HG03060 (cell line): ENCODE measurements around the gene C2CD3.

Experiments
- ATAC-seq: cut with Tn5 transposase; IDR thresholded peaks from one replicate; pipeline ENCODE4 v1.9.1; 2021; ENCODE audit warnings: low read depth, moderate number of reproducible peaks; ENCODE audit not compliant: unreplicated experiment

C2CD3 gene

DNA sequence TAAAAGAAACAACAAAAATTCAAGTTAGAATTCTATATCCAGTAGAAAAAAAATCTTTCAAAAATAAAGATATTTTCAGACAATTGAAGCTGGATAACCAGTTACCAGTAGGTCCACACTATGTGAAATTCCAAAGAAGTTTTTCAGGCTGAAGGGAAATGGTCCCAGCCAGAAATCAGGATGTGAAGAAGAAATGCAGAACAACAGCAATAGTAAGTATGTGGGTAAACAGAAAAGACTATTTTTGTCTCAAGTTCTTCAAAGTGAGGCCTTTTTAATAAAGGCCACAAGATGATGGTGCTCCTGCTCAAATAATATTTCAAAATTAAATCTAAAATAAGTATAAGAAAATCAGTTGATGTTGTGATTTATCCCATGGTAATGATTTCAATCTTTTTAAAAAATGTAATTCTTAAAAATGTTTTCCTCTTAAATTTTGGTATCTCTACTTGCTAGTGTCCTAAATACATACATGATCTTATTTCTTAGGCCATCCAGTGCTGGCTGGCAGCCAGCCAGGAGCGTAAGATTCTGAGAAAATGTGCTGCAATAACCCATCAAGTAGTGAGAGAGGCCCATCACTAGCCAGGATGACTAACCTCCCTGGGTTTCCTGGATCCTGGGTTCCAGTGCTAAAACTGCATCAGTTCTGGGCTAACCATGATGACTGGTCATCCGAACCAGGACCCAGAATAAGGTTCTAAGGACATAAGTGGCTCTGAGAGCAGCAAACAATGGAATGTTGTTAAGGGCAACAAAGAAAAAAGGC lies 146.4 kb downstream of the C2CD3 start:
- no peak for ATAC-seq

- ATAC-seq, result no peak
These were observed 147.5 kb downstream of the C2CD3 start for GRCh38 chr11:74023276-74023675.

GRCh38 chr11:74022546-74022945 lies 148.3 kb downstream of the C2CD3 start:
- ATAC-seq, result no peak

DNA sequence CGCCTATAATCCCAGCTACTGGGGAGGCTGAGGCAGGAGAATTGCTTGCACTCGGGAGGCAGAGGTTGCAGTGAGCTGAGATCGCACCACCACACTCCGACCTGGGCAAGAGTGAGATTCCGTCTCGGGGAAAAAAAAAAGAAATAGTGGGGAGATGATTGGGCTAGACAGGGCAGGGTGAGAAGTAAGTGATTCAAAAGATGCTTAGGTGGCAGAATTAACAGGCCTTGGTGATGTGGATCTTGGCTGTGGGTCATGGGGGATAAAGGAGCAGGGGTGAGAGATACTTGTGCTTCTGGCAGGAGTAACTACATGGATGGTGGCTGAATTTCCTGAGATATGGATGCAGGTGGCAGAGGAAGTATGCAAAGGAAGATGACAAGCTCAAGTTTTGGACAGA lies 148.8 kb downstream of the C2CD3 start:
- no peak for ATAC-seq

DNA sequence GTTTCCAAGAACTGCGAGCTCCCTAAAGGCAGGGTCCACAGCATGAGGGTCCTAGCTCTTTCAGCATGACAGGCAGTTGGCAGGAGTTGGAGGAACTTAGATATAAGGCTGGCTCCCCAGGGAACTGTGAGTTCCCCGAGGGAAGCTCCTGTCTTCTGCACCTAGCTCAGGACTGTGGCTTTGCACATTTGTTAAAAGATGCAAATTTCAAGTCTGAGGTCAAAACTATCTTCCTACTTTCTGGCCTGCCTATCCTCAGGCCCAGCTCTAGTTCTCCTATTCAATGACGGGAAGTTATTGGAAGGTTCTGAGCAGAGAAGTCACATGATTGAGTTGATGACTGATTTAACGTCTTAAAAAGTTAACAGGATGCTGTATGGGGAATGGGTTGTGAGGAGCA lies 150.3 kb downstream of the C2CD3 start:
- peak; percentile 57 for ATAC-seq

- no peak for ATAC-seq
These were observed 150.9 kb downstream of the C2CD3 start for GRCh38 chr11:74019860-74020259.

- no peak for ATAC-seq
These were observed 151.6 kb downstream of the C2CD3 start for GRCh38 chr11:74019104-74019738.

GRCh38 chr11:74018331-74019005 lies 152.3 kb downstream of the C2CD3 start:
- no peak for ATAC-seq

DNA sequence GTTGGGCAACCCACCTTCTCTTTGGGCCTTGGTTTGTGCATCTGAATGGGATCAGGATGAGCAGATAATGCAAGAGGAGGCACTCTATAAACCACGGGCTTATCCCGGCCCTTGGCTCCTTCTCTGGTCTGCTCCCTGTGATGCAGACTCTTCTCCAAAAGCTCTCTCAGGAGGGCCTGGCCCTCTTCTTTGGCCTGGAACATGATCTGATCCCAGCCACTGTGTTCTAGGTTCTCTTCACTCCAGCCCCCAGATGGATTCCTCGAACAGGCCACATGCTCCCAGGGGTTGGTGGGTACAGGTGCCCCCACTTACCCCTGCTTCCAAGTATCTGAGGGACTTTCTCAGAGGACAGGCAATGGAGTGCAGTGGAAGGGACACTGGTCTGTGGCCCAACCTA lies 153.2 kb downstream of the C2CD3 start:
- no peak for ATAC-seq

DNA sequence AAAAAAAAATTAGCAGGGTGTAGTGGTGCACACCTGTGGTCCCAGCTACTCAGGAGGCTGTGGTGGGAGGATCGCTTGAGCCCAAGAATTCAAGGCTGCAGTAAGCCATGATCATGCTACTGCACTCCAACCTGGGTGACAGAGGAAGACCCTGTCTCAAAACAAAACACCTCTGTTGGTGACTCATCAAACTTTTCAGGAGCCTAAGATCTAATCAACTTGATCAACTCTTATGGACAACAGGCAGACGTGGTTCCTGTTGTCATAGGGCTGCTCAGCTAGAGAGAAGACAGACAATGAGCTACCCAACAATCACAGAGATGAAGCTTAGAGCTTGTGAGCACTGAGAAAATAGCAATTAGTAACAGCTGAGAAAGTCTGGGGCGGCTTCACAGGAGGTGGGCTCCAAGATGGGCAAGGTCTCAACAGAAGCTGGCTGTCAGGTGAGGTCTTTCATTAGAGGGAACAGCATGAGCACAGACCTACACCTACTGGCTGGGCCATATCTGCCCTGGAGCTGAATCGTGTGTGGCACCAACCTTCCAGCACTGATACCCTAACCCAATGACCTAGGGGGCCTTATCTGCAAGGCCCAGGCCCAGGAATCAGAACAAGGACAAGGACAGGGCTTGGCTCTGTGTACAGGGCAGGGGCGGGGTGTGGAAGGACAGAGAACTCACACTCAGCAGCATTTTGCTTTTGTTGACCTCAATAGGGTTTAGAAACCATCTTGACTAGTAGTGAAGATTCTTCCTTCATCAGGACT lies 154.7 kb downstream of the C2CD3 start:
- ATAC-seq, result no peak

GRCh38 chr11:74014880-74015279 lies 155.9 kb downstream of the C2CD3 start:
- no peak for ATAC-seq

DNA sequence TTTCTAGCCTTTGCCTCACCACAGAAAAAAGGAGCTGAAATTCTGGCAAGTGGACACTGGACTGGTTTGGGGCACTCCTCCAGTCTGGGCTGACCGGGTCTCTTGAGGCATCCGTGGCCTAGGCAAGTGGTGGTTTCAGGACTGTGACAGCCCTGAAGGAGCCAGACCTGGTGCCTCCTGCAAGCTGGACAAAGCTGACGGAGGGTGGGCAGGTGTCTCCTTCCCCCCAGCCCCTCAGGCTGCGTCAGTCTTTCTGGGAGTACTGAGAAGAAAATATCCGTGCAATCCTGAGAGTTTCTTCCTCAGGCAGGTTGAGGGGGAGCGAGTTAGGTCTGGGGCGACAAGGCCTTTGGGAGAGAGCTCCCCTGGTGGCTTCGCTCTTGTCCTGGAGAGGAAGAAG lies 157.7 kb downstream of the C2CD3 start:
- no peak for ATAC-seq

GRCh38 chr11:74012074-74012809 lies 158.6 kb downstream of the C2CD3 start:
- ATAC-seq, result no peak

DNA sequence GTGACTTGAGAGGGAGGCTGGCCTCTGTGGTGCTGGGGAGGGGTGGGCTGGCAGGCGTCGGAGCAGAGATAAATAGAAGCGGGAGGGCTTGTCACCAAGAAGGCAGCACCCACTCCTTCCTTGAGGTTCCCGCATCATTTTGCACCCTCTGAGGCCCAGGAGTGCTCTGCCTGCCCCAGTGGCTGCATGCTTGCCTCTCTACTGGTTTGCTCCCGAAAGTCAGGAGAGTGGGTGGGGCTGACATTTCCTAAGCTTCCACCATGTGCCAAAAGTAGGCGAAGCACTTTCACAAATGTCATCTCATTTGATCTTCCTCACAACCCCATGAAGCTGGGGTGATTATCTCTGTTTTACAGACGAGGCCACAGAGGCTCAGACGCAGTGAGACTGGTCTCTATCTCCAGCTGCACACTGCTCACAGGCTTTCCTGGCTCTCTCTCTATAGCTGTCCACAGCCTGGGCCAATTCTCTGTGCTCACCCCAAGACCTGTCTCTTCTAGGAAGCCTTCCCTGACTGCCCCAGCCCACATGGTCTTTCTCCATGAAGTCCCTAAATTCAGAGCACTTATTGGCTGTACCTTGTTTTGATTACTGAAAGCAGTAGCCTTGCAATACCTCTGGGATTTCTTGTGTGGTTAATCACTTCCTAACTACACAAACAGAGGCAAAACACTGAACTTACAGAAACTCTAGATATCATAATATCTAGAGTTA lies 159.3 kb downstream of the C2CD3 start:
- ATAC-seq, result peak; percentile 89

DNA sequence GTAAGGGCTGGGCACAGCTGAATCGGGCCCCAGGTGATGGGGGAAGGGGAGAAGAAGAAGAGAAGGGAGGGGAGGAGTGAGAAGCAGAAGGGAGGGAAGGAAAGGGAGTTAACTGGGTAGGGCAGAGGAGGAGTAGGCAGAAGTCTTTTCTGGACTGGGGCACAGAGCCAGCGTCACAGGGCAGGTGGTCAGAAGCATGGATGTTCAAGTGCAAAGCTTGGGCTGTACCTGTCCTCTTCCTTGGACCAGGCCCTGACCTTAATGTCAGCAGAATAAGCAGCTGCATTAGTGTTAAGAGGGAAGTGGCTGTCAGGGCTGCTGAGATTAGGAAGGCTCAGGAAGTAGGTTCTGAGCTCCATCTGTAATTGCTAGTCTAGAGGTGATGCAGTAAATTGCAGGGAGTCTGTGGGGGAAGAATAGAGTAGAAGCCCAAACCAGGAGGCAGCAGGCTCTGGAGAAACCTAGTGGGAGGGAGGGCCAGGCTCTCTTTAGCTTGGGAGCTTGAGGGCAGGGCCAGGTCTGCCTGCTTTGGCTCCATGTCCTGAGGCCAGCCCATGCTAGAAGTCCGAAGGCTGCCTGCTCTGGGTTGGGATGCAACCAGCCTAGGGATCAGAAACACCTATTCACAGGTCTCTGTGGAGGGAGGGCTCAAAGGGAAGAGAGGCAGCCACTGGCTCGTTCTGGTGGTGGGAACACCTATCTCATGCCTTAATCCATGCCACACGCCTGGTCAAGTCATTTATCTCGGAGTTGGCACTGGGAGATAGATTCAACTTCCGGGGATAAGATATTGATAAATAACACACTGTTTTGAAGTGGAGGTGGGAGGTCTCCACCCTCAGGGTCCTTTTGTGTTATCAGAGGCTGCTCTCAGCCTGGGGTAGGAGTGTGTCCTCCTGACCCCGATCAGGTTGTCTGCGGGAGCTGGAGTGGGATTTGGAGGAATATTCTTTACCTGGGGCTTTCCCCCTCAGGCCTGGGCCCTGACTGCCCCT lies 160.2 kb downstream of the C2CD3 start:
- no peak for ATAC-seq

- no peak for ATAC-seq
These were observed 161.0 kb downstream of the C2CD3 start for GRCh38 chr11:74009675-74010305.

DNA sequence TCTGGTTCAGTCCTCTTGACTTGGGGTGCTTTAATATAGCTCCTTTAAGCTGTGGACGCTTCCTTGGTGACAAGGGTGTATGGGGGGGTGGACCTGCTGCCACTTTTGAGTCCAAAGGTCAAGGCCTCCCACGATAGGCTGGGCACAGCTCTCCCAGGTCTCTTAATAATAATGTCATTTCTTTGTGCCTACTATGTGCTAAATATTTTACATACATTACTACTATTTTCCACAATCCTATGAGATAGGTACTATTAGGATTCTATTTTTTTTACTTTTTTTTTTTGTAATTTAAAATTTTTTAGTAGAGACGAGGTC lies 161.6 kb downstream of the C2CD3 start:
- ATAC-seq, result no peak
